ENCODE results near the gene KRTAP10-11. TPM values are rescaled to one million over a fixed set of nuclear protein-coding genes. Genes with fewer than 3 reads are reported as not detected.

Gene KRTAP10-11
- total and polyA plus RNA-seq, 2 of the 8 experiments (the other 6 are each of a cell fraction or from before 2014, with no cell fraction given) = not detected

- TF ChIP-seq SIN3A (conservative IDR thresholded peaks at IDR 0.05 in 1 of 2, IDR thresholded peaks at IDR 0.05 in 1 of 2; ENCODE audit: low read depth in 1 of 2, low read length in 2 of 2) (no peak), NANOG (IDR thresholded peaks at IDR 0.05; ENCODE audit: insufficient read depth, low read depth, low read length, poor library complexity, severe bottlenecking) (no peak), TCF12 (IDR thresholded peaks at IDR 0.05; ENCODE audit: low read depth, low read length) (no peak), EP300 (IDR thresholded peaks at IDR 0.05; ENCODE audit: borderline replicate concordance in 1 of 2, low read depth in 2 of 2, low read length in 2 of 2) (no peak), BCL11A (IDR thresholded peaks at IDR 0.05; ENCODE audit: low read depth in 2 of 2, low read length in 2 of 2) (no peak)
Observed at GRCh38 chr21:44650265-44650972, 4.2 kb downstream of the KRTAP10-11 start (continued).
